HG03095 (cell line): Measurements from ENCODE around the gene DNAH9.

Source experiments
- ATAC-seq: cut with Tn5 transposase; IDR thresholded peaks from one replicate; pipeline ENCODE4 v1.9.1; 2021; ENCODE audit warnings: moderate library complexity; ENCODE audit not compliant: unreplicated experiment

DNAH9 gene

GRCh38 chr17:11651089-11651488, 52.8 kb downstream of the DNAH9 start:
- ATAC-seq, result no peak

- ATAC-seq, result no peak
These were observed 70.3 kb downstream of the DNAH9 start for GRCh38 chr17:11668618-11669017.

GRCh38 chr17:11671126-11671525, 72.9 kb downstream of the DNAH9 start:
- no peak for ATAC-seq

- no peak for ATAC-seq
These were observed 84.4 kb downstream of the DNAH9 start for GRCh38 chr17:11682646-11683045.

- ATAC-seq, result no peak
These were observed 92.4 kb downstream of the DNAH9 start for GRCh38 chr17:11690681-11691080.

GRCh38 chr17:11692688-11693087, 94.4 kb downstream of the DNAH9 start:
- no peak for ATAC-seq

GRCh38 chr17:11693284-11693683, 95.0 kb downstream of the DNAH9 start:
- no peak for ATAC-seq

GRCh38 chr17:11700668-11701067, 102.4 kb downstream of the DNAH9 start:
- ATAC-seq, result no peak

GRCh38 chr17:11701911-11702310, 103.6 kb downstream of the DNAH9 start:
- no peak for ATAC-seq

- ATAC-seq, result no peak
These were observed 105.8 kb downstream of the DNAH9 start for GRCh38 chr17:11704041-11704440.

- ATAC-seq, result no peak
These were observed 106.8 kb downstream of the DNAH9 start for GRCh38 chr17:11705111-11705510.

- ATAC-seq, result no peak
These were observed 109.3 kb downstream of the DNAH9 start for GRCh38 chr17:11707586-11707985.

- ATAC-seq, result no peak
These were observed 114.2 kb downstream of the DNAH9 start for GRCh38 chr17:11712456-11712855.

- no peak for ATAC-seq
These were observed 120.9 kb downstream of the DNAH9 start for GRCh38 chr17:11719203-11719602.

- no peak for ATAC-seq
These were observed 121.6 kb downstream of the DNAH9 start for GRCh38 chr17:11719856-11720255.

GRCh38 chr17:11720816-11721215, 122.5 kb downstream of the DNAH9 start:
- no peak for ATAC-seq

GRCh38 chr17:11730747-11731146, 132.5 kb downstream of the DNAH9 start:
- ATAC-seq, result no peak

- no peak for ATAC-seq
These were observed 138.5 kb downstream of the DNAH9 start for GRCh38 chr17:11736613-11737312.

GRCh38 chr17:11737313-11737679, 139.0 kb downstream of the DNAH9 start:
- ATAC-seq, result no peak

- ATAC-seq, result no peak
These were observed 139.9 kb downstream of the DNAH9 start for GRCh38 chr17:11738151-11738550.

- no peak for ATAC-seq
These were observed 141.1 kb downstream of the DNAH9 start for GRCh38 chr17:11739351-11739750.

- ATAC-seq, result no peak
These were observed 141.6 kb downstream of the DNAH9 start for GRCh38 chr17:11739848-11740247.

- ATAC-seq, result no peak
These were observed 144.6 kb downstream of the DNAH9 start for GRCh38 chr17:11742886-11743285.
